Spleen (tissue), 7 donors: Measurements from ENCODE around the gene SMR3B.

Experiments
- CTCF ChIP-seq, 11 experiments: fragments of 200-600 bp in 7 of 11; fragments of 450-650 bp in 4 of 11; sonication (generic) in 4 of 11; IDR thresholded peaks in 8 of 11; conservative IDR thresholded peaks in 3 of 11; 1 replicate in 7 of 11; 2 replicates in 4 of 11; pipeline versions ENCODE4 v1.4.0 to v1.8.0; 2016 to 2021; ENCODE audit warnings: antibody characterized with exemption in 11 of 11, inconsistent platforms in 4 of 11, mild to moderate bottlenecking in 1 of 11
- POLR2A ChIP-seq, 3 donors: fragments of 450-650 bp; IDR thresholded peaks; one replicate each; pipeline ENCODE4 v1.5.1; 2017; ENCODE audit warnings: antibody characterized with exemption in 3 of 3, mild to moderate bottlenecking in 1 of 3
- POLR2AphosphoS5 ChIP-seq, 3 donors: sonication (generic); formaldehyde crosslinking; IDR thresholded peaks; one replicate each; pipeline ENCODE4 v1.5.1; 2017; ENCODE audit warnings: antibody characterized with exemption in 3 of 3
- donor health status: DM: no; HTN: no; CAD: no; lungs with moderate emphysema.
- donor health status: DM: no; HTN: no; CAD: no.
- donor health status: DM: no; HTN: no; CAD: no.

GRCh38 chr4:70425306-70425705, 42.4 kb downstream of the SMR3B start:
- no peak for TF ChIP-seq POLR2A (IDR thresholded peaks at IDR 0.05)
- TF ChIP-seq CTCF (IDR thresholded peaks at IDR 0.05 in 8 of 11, conservative IDR thresholded peaks at IDR 0.05 in 3 of 11): no peak
- no peak for TF ChIP-seq POLR2AphosphoS5 (IDR thresholded peaks at IDR 0.05)
